CD4-positive, alpha-beta T cell (primary cell): ENCODE data around the gene COPS7A. TPM values are rescaled to one million over a fixed set of nuclear protein-coding genes. Genes with fewer than 3 reads are reported as not detected.
"Not testable (repeated sequence)": the region's sequence is repeated elsewhere in the genome, so short reads cannot be mapped to it uniquely, and the experiment has no call there.

Experiments used
- ATAC-seq: fragments of 200-7000 bp; cut with Tn5 transposase; one replicate; pipeline ENCODE4 v1.10.0; 2022; ENCODE audit warnings: mild to moderate bottlenecking; ENCODE audit not compliant: poor library complexity
- CTCF ChIA-PET: fragments of 350-600 bp; sonication (Branson Sonifier 250); formaldehyde crosslinking; loops from one replicate; lab custom pipeline; 2021; ENCODE audit warnings: antibody characterized with exemption, inconsistent platforms; lab: Charles Lee
- POLR2A ChIA-PET: fragments of 350-600 bp; sonication (Branson Sonifier 250); formaldehyde crosslinking; loops from one replicate; lab custom pipeline; 2021; ENCODE audit warnings: antibody characterized with exemption, inconsistent platforms; lab: Charles Lee
- DNase-seq, 14 experiments: peaks; one replicate each; pipeline ENCODE4 v3.0.0-alpha.2; 2013 to 2020; ENCODE audit warnings: mixed read lengths in 2 of 14
- H3K27ac ChIP-seq, 2 donors: one replicate each; pipeline versions ENCODE4 v1.5.1 to v1.7.0; 2013; ENCODE audit warnings: low read length in 2 of 2, low read depth in 1 of 2, mild to moderate bottlenecking in 1 of 2
- H3K27me3 ChIP-seq, 2 experiments: 1 replicate in 1 of 2; 2 replicates in 1 of 2; pipeline versions ENCODE4 v1.6.1 to v1.7.0; 2013; ENCODE audit warnings: low read length in 2 of 2, control low read depth in 1 of 2, mild to moderate bottlenecking in 1 of 2, moderate library complexity in 1 of 2; ENCODE audit not compliant: insufficient read depth in 2 of 2, control insufficient read depth in 1 of 2
- H3K36me3 ChIP-seq: one replicate; pipeline ENCODE4 v1.6.1; 2013; ENCODE audit warnings: low read length, control low read depth; ENCODE audit not compliant: insufficient read depth
- H3K4me1 ChIP-seq: one replicate; pipeline ENCODE4 v1.6.1; 2013; ENCODE audit warnings: low read length, control low read depth; ENCODE audit not compliant: insufficient read depth
- H3K4me3 ChIP-seq: one replicate; pipeline ENCODE4 v1.5.1; 2013; ENCODE audit warnings: mild to moderate bottlenecking, low read length, moderate library complexity
- H3K9me3 ChIP-seq, 2 experiments: 1 replicate in 1 of 2; 2 replicates in 1 of 2; pipeline versions ENCODE4 v1.6.1 to v1.7.0; 2013; ENCODE audit warnings: low read length in 2 of 2, mild to moderate bottlenecking in 2 of 2, control low read depth in 1 of 2, moderate library complexity in 1 of 2; ENCODE audit not compliant: control insufficient read depth in 1 of 2, insufficient read depth in 1 of 2
- H3K27ac Mint-ChIP-seq: one replicate; pipeline ENCODE4 v1.8.0; 2020; ENCODE audit warnings: mixed read lengths
- H3K27me3 Mint-ChIP-seq: one replicate; pipeline ENCODE4 v1.8.0; 2021; ENCODE audit warnings: mixed read lengths
- H3K36me3 Mint-ChIP-seq: one replicate; pipeline ENCODE4 v1.8.0; 2021; ENCODE audit warnings: low read depth, mixed read lengths
- H3K4me1 Mint-ChIP-seq: one replicate; pipeline ENCODE4 v1.8.0; 2021; ENCODE audit warnings: low read depth, mixed read lengths
- H3K4me3 Mint-ChIP-seq: one replicate; pipeline ENCODE4 v1.8.0; 2020; ENCODE audit warnings: mild to moderate bottlenecking, mixed read lengths
- H3K9me3 Mint-ChIP-seq: one replicate; pipeline ENCODE4 v1.8.0; 2020; ENCODE audit warnings: mixed read lengths
- intact Hi-C, 2 experiments: fragments of 100-400 bp; cut with DNase I in 1 of 2; cut with micrococcal nuclease in 1 of 2; formaldehyde crosslinking; loops; one replicate each; pipeline versions ENCODE4 v1.15.1 to v1.9.0; 2023 to 2025; cut with DNase I, micrococcal nuclease
- total RNA-seq, 174 experiments: library from RNA in 2 of 174; stranded (reverse) in 2 of 174; gene quantifications; one replicate each; pipeline ENCODE4 v1.2.3 and lab custom pipeline; 2021 to 2026
- TF ChIP-seq, protein P1 (sequence below): fragments of 200-600 bp; IDR thresholded peaks from one replicate; pipeline ENCODE4 v1.8.0; 2022; ENCODE audit warnings: antibody characterized with exemption, mild to moderate bottlenecking

The COPS7A gene
- total RNA-seq, 2 experiments from 2014 or later = 9.4 to 9.6 TPM

- no peak overlapping the region for H3K4me3 ChIP-seq
- ChIA-PET POLR2A (no interaction called here), CTCF (no interaction called here)
- peaks cover 37 to 42% of the 10 kb centered on the region in 2 experiments for H3K27me3 ChIP-seq
- peaks cover 59% of the 10 kb centered on the region for H3K27me3 Mint-ChIP-seq
- TF ChIP-seq, protein P1, sequence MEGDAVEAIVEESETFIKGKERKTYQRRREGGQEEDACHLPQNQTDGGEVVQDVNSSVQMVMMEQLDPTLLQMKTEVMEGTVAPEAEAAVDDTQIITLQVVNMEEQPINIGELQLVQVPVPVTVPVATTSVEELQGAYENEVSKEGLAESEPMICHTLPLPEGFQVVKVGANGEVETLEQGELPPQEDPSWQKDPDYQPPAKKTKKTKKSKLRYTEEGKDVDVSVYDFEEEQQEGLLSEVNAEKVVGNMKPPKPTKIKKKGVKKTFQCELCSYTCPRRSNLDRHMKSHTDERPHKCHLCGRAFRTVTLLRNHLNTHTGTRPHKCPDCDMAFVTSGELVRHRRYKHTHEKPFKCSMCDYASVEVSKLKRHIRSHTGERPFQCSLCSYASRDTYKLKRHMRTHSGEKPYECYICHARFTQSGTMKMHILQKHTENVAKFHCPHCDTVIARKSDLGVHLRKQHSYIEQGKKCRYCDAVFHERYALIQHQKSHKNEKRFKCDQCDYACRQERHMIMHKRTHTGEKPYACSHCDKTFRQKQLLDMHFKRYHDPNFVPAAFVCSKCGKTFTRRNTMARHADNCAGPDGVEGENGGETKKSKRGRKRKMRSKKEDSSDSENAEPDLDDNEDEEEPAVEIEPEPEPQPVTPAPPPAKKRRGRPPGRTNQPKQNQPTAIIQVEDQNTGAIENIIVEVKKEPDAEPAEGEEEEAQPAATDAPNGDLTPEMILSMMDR = no peak
- ATAC-seq (no peak), DNase-seq (peak in 2 of 14 experiments; percentile 20 to 39)
- H3K27ac ChIP-seq = no peak overlapping the region
- peaks cover 20% of the 10 kb centered on the region for H3K4me1 ChIP-seq
- no peaks in the 10 kb centered on the region for H3K36me3 ChIP-seq
- H3K9me3 Mint-ChIP-seq = no peaks in the 10 kb centered on the region
- H3K9me3 ChIP-seq = no peaks in the 10 kb centered on the region
- intact Hi-C loops = no loop called here
- no peaks in the 10 kb centered on the region for H3K36me3 Mint-ChIP-seq
- peaks cover 26% of the 10 kb centered on the region for H3K4me1 Mint-ChIP-seq
- H3K4me3 Mint-ChIP-seq = no peak overlapping the region
- H3K27ac Mint-ChIP-seq = no peak overlapping the region
Measured at GRCh38 chr12:6703631-6704030, 20.2 kb upstream of the COPS7A start.

- H3K4me1 Mint-ChIP-seq, H3K9me3 Mint-ChIP-seq, DNase-seq, H3K27ac ChIP-seq, ATAC-seq, intact Hi-C loops, H3K36me3 Mint-ChIP-seq, CTCF ChIA-PET, H3K4me3 ChIP-seq, H3K4me3 Mint-ChIP-seq, H3K9me3 ChIP-seq, H3K27ac Mint-ChIP-seq, H3K36me3 ChIP-seq: not testable (repeated sequence)
- H3K27me3 Mint-ChIP-seq = peaks cover 32% of the 10 kb centered on the region
- POLR2A ChIA-PET = interaction anchor here (1.3 to 1.9 kb wide), 5 partner anchors 16 to 229 kb away, joined by 3 to 21 read pairs (median 3); partner anchors contain the start of genes COPS7A, SPSB2 and ZNF384
- Histone ChIP-seq H3K4me1 (peaks cover 11% of the 10 kb centered on the region), H3K27me3 (peaks cover 10 to 12% of the 10 kb centered on the region in 2 experiments)
Measured at GRCh38 chr12:6708351-6708750, 15.5 kb upstream of the COPS7A start.

DNA sequence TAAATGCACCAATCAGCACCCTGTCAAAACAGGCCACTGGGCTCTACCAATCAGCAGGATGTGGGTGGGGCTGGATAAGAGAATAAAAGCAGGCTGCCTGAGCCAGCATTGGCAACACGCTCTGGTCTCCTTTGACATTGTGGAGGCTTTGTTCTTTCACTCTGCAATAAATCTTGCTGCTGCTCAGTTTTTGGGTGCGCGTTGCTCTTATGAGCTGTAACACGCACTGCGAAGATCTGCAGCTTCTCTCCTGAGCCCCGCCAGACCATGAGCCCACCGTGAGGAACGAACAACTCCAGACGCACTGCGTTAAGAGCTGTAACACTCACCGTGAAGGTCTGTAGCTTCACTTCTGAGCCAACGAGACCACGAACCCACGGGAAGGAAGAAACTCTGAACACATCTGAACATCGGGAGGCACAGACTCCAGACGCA, 14.9 kb upstream of the COPS7A start:
- ChIA-PET POLR2A (interaction anchor here (1.3 to 1.9 kb wide), 5 partner anchors 15 to 229 kb away, joined by 3 to 21 read pairs (median 3); partner anchors contain the start of genes COPS7A, SPSB2 and ZNF384), CTCF (no interaction called here)
- H3K4me1 ChIP-seq = peaks cover 11% of the 10 kb centered on the region
- Mint-ChIP-seq H3K9me3 (no peaks in the 10 kb centered on the region), H3K27me3 (peaks cover 25% of the 10 kb centered on the region), H3K27ac (peak overlapping the region; percentile 79), H3K4me3 (peak overlapping the region; percentile 87), H3K36me3 (no peaks in the 10 kb centered on the region), H3K4me1 (peaks cover 9% of the 10 kb centered on the region)
- no peaks in the 10 kb centered on the region for H3K9me3 ChIP-seq
- peak; percentile 84 for ATAC-seq
- H3K4me3 ChIP-seq = peak overlapping the region; percentile 36
- peak in 4 of 14 experiments; percentile 16 to 67 (median 39) for DNase-seq
- peaks cover 5 to 7% of the 10 kb centered on the region in 2 experiments for H3K27me3 ChIP-seq
- peak overlapping the region in 1 of 2 donors; percentile 52 for H3K27ac ChIP-seq
- no peaks in the 10 kb centered on the region for H3K36me3 ChIP-seq
- TF ChIP-seq, protein P1 = no peak
- intact Hi-C loops = no loop called here

DNA sequence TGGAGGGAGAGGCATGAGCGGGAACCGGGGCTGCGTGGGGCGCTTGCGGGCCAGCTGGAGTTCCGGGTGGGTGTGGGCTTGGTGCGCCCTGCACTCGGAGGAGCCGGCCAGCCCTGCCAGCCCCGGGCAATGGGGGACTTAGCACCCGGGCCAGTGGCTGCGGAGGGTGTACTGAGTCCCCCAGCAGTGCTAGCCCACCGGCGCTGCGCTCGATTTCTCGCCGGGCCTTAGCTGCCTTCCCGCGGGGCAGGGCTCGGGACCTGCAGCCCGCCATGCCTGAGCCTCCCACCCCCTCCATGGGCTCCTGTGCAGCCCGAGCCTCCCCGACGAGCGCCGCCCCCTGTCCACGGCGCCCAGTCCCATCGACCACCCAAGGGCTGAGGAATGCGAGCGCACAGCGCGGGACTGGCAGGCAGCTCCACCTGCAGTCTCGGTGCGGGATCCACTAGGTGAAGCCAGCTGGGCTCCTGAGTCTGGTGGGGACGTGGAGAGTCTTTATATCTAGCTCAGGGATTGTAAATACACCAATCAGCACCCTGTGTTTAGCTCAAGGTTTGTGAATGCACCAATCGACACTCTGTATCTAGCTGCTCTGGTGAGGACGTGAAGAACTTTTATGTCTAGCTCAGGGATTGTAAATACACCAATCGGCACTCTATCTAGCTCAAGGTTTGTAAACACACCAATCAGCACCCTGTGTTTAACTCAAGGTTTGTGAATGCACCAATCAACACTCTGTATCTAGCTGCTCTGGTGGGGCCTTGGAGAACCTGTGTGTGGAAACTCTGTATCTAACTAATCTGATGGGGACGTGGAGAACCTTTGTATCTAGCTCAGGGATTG, 7.6 kb upstream of the COPS7A start:
- intact Hi-C loops, POLR2A ChIA-PET, H3K27ac ChIP-seq, ATAC-seq, H3K4me1 ChIP-seq, DNase-seq, H3K4me1 Mint-ChIP-seq, H3K27me3 ChIP-seq, H3K27ac Mint-ChIP-seq, H3K27me3 Mint-ChIP-seq, H3K36me3 Mint-ChIP-seq, H3K9me3 Mint-ChIP-seq, CTCF ChIA-PET, H3K4me3 Mint-ChIP-seq, H3K9me3 ChIP-seq, H3K36me3 ChIP-seq, H3K4me3 ChIP-seq: not testable (repeated sequence)
